SK-N-SH (cell line): ENCODE measurements around the gene MGAT5. TPM values are rescaled to one million over a fixed set of nuclear protein-coding genes. Genes with fewer than 3 reads are reported as not detected.

ENCODE experiments used
- CTCF ChIA-PET: fragments of 300-600, 350-600 bp; formaldehyde crosslinking; extraction: SDS; loops from one replicate; lab custom pipeline; 2021; lab: Yijun Ruan, JAX
- POLR2A ChIA-PET: fragments of 350-600 bp; sonication (Branson Sonifier 250); formaldehyde crosslinking; extraction: SDS; loops from one replicate; lab custom pipeline; 2020; ENCODE audit warnings: antibody characterized with exemption, inconsistent platforms; lab: Yijun Ruan, JAX
- DNase-seq: peaks from one replicate; pipeline ENCODE4 v3.0.0; 2012
- H2AFZ ChIP-seq: fragments of 200-600 bp; sonication (generic); 2 replicates; pipeline ENCODE4 v1.8.1; 2016; ENCODE audit warnings: antibody characterized with exemption, mild to moderate bottlenecking, low read depth
- H3F3A ChIP-seq: fragments of 200-600 bp; sonication (generic); replicated peaks from 2 replicates; pipeline ENCODE3; 2016; ENCODE audit warnings: antibody characterized with exemption, mild to moderate bottlenecking; ENCODE audit not compliant: insufficient read depth
- H3K27ac ChIP-seq, 2 experiments: fragments of 200-500 bp in 1 of 2; fragments of 200-600 bp in 1 of 2; sonication (Bioruptor generic) in 1 of 2; sonication (generic), shearing (Covaris generic) in 1 of 2; 2 replicates each; pipeline versions ENCODE4 v1.5.1 to v1.6.1; 2014 to 2016; ENCODE audit warnings: low read depth in 2 of 2, inconsistent platforms in 1 of 2, low read length in 1 of 2, mild to moderate bottlenecking in 1 of 2, mixed read lengths in 1 of 2
- H3K27me3 ChIP-seq: fragments of 200-600 bp; sonication (generic), shearing (Covaris generic); 2 replicates; pipeline ENCODE4 v1.6.1; 2016; ENCODE audit warnings: mixed run types; ENCODE audit not compliant: insufficient read depth
- H3K36me3 ChIP-seq, 2 experiments: fragments of 200-500 bp in 1 of 2; fragments of 200-600 bp in 1 of 2; sonication (Bioruptor generic) in 1 of 2; sonication (generic) in 1 of 2; replicated peaks in 1 of 2; 2 replicates each; pipeline versions ENCODE3 to v1.5.1; 2014 to 2016; ENCODE audit warnings: low read length in 1 of 2, mild to moderate bottlenecking in 1 of 2; ENCODE audit not compliant: insufficient read depth in 2 of 2, control insufficient read depth in 1 of 2
- H3K4me1 ChIP-seq, 2 experiments: fragments of 200-500 bp in 1 of 2; fragments of 200-600 bp in 1 of 2; sonication (Bioruptor generic) in 1 of 2; sonication (generic), shearing (Covaris generic) in 1 of 2; 2 replicates each; pipeline versions ENCODE4 v1.5.1 to v1.6.1; 2014 to 2016; ENCODE audit warnings: low read depth in 1 of 2, low read length in 1 of 2, mixed run types in 1 of 2; ENCODE audit not compliant: insufficient read depth in 2 of 2, control insufficient read depth in 1 of 2
- H3K4me2 ChIP-seq: fragments of 200-600 bp; sonication (generic), shearing (Covaris generic); 2 replicates; pipeline ENCODE4 v1.6.1; 2017; ENCODE audit warnings: mixed run types
- H3K4me3 ChIP-seq, 2 experiments: fragments of 200-500 bp in 1 of 2; fragments of 200-600 bp in 1 of 2; sonication (Bioruptor generic) in 1 of 2; sonication (generic), shearing (Covaris generic) in 1 of 2; 2 replicates each; pipeline versions ENCODE4 v1.5.1 to v1.8.1; 2014 to 2016; ENCODE audit warnings: low read depth in 2 of 2, inconsistent platforms in 1 of 2, low read length in 1 of 2, mild to moderate bottlenecking in 1 of 2, mixed read lengths in 1 of 2, moderate library complexity in 1 of 2
- H3K79me2 ChIP-seq: fragments of 200-600 bp; sonication (generic); 2 replicates; pipeline ENCODE4 v1.8.1; 2017; ENCODE audit warnings: mild to moderate bottlenecking; ENCODE audit not compliant: insufficient read depth
- H3K9ac ChIP-seq: fragments of 200-600 bp; sonication (generic); 2 replicates; pipeline ENCODE4 v1.6.1; 2017; ENCODE audit warnings: mixed run types
- H3K9me2 ChIP-seq: fragments of 200-600 bp; sonication (generic); 2 replicates; pipeline ENCODE4 v1.6.1; 2017; ENCODE audit warnings: mixed run types
- H3K9me3 ChIP-seq: fragments of 200-600 bp; sonication (generic); 2 replicates; pipeline ENCODE4 v1.6.1; 2017; ENCODE audit warnings: mixed run types, mild to moderate bottlenecking, moderate library complexity
- H4K20me1 ChIP-seq: fragments of 200-600 bp; sonication (generic); 2 replicates; pipeline ENCODE4 v1.6.1; 2017; ENCODE audit warnings: mild to moderate bottlenecking, mixed run types; ENCODE audit not compliant: insufficient read depth
- EP300 ChIP-seq, 2 experiments: IDR thresholded peaks; 2 replicates each; pipeline versions ENCODE4 v1.4.0 to v1.6.1; 2012; ENCODE audit warnings: borderline replicate concordance in 1 of 2, low read depth in 1 of 2, low read length in 1 of 2
- EZH2phosphoT487 ChIP-seq: fragments of 200-600 bp; sonication (generic); IDR thresholded peaks from 2 replicates; pipeline ENCODE4 v1.6.1; 2017; ENCODE audit warnings: low read depth, mixed run types, mild to moderate bottlenecking, antibody characterized with exemption, moderate library complexity, borderline replicate concordance
- FOXJ3 ChIP-seq: sonication (generic); formaldehyde crosslinking; IDR thresholded peaks from 2 replicates; pipeline ENCODE4 v1.5.1; 2020; ENCODE audit warnings: mild to moderate bottlenecking, missing genetic modification reagents
- GABPA ChIP-seq: IDR thresholded peaks from 2 replicates; pipeline ENCODE4 v1.4.0; 2012; ENCODE audit warnings: low read depth, mild to moderate bottlenecking
- MEF2A ChIP-seq: IDR thresholded peaks from 2 replicates; pipeline ENCODE4 v1.4.0; 2012; ENCODE audit warnings: low read depth, borderline replicate concordance
- NFIC ChIP-seq: IDR thresholded peaks from 2 replicates; pipeline ENCODE4 v1.4.0; 2012; ENCODE audit warnings: borderline replicate concordance
- RCOR1 ChIP-seq: fragments of 150-350 bp; IDR thresholded peaks from 2 replicates; pipeline ENCODE4 v1.6.1; 2017; ENCODE audit warnings: antibody characterized with exemption, low read length
- RXRA ChIP-seq: IDR thresholded peaks from 2 replicates; pipeline ENCODE4 v1.4.0; 2012; ENCODE audit warnings: low read depth, mild to moderate bottlenecking, borderline replicate concordance
- SMC3 ChIP-seq: IDR thresholded peaks from 2 replicates; pipeline ENCODE4 v1.6.1; 2012; ENCODE audit warnings: low read depth, low read length, improper control_type of control experiment
- TAF1 ChIP-seq: IDR thresholded peaks from 2 replicates; pipeline ENCODE4 v1.6.1; 2012; ENCODE audit warnings: low read depth, mild to moderate bottlenecking, low read length, moderate library complexity, borderline replicate concordance
- YY1 ChIP-seq: IDR thresholded peaks from 2 replicates; pipeline ENCODE4 v1.4.0; 2012; ENCODE audit warnings: low read depth, mild to moderate bottlenecking
- WGBS: methylation state at CpG from one replicate; pipeline ENCODE4 v1.1.6; 2017; ENCODE audit warnings: low lambda C conversion rate; 5-methylcytosine and 5-hydroxymethylcytosine counted together
- polyA plus RNA-seq, 3 experiments: library from polyadenylated mRNA; depleted of rRNA; stranded (reverse); fragments of >200 nt; gene quantifications; 2 replicates each; pipeline ENCODE4 v1.2.3, GENCODE V29; 2012
- TF ChIP-seq, protein P1 (sequence below): IDR thresholded peaks from 2 replicates; pipeline ENCODE4 v1.4.0; 2012; ENCODE audit warnings: low read depth, borderline replicate concordance
- TF ChIP-seq, protein P2 (sequence below): fragments of 150-350 bp; IDR thresholded peaks from 2 replicates; pipeline ENCODE4 v1.6.1; 2017; ENCODE audit warnings: antibody characterized with exemption, low read length, low read depth, borderline replicate concordance
- TF ChIP-seq, protein P3 (sequence below): fragments of 200-600 bp; sonication (generic); IDR thresholded peaks from 2 replicates; pipeline ENCODE4 v1.6.1; 2017; ENCODE audit warnings: antibody characterized with exemption, mild to moderate bottlenecking, moderate library complexity
- TF ChIP-seq, protein P4 (sequence below): IDR thresholded peaks from 2 replicates; pipeline ENCODE4 v1.4.0; 2012; ENCODE audit warnings: low read depth

Gene MGAT5
- polyA plus RNA-seq, 1 of the 3 experiments (the other 2 are of a cell fraction), result 18.2 TPM

DNA sequence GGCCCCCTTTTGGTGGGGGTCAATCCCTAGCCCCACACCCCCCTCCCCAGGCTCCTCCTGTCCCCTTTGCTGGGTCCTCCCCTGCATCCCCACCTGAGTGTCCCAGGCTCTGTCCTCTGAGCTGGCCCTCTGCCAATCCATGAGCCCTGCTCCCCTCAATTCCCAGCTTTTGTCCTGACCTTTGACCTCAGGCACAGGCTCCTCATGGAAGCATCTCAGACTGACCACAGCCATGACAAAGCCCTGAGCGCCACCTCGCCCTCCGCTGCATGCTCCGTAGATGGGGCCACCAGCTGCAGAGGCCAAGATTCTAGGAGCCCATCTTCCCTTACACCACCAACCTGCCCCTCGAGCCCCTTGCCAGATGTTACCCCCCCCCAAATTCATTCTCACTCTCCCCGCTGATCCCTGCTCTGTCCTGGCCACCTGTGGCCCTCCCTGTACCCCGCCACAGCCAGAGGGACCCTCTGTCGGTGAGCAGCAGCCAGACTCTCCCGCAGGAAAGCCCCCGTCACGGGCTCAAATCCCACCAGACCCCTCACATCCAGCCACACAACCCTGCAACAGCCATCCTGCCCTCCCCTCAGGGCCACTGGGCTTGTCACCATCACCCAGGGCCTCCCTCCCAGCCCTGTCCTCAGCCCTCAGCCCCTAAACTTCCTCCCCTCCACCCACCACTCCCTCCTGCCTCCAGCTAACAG, 206.0 kb downstream of the MGAT5 start:
- no peak overlapping the region for H3K4me3 ChIP-seq
- no peaks in the 10 kb centered on the region for H3K9me3 ChIP-seq
- POLR2A ChIA-PET, result interaction anchor here (0.9 to 1.1 kb wide), 3 partner anchors 9 to 458 kb away, joined by 3 read pairs; partner anchors contain the start of gene CCNT2
- CTCF ChIA-PET, result interaction anchor here (0.6 to 5.5 kb wide), 37 partner anchors 9 to 616 kb away, joined by 3 to 50 read pairs (median 5); no protein-coding TSS in a partner anchor
- H3K79me2 ChIP-seq, result no peaks in the 10 kb centered on the region
- no peaks in the 10 kb centered on the region for H3K9me2 ChIP-seq
- peak; percentile 25 for DNase-seq
- WGBS, result 69% methylated on average over 8 of the region's 11 CpGs
- H3K27ac ChIP-seq, result no peak overlapping the region
- no peak overlapping the region for H2AFZ ChIP-seq
- H3K9ac ChIP-seq, result no peak overlapping the region
- no peak overlapping the region for H3K4me2 ChIP-seq
- H3F3A ChIP-seq, result no peaks in the 10 kb centered on the region
- H3K27me3 ChIP-seq, result no peaks in the 10 kb centered on the region
- H3K4me1 ChIP-seq, result peaks cover 0 to 14% of the 10 kb centered on the region in 2 experiments; a peak in 1 of 4 replicates
- TF ChIP-seq FOXJ3 (CRISPR knock-in tag) (no peak), TAF1 (no peak), EZH2phosphoT487 (no peak), GABPA (no peak), RCOR1 (no peak), YY1 (no peak), SMC3 (no peak), EP300 (IDR thresholded peaks at IDR 0.05; ENCODE audit: borderline replicate concordance in 1 of 2, low read depth in 1 of 2, low read length in 1 of 2) (no peak), RXRA (no peak), MEF2A (no peak), NFIC (no peak)
- TF ChIP-seq, protein P1, sequence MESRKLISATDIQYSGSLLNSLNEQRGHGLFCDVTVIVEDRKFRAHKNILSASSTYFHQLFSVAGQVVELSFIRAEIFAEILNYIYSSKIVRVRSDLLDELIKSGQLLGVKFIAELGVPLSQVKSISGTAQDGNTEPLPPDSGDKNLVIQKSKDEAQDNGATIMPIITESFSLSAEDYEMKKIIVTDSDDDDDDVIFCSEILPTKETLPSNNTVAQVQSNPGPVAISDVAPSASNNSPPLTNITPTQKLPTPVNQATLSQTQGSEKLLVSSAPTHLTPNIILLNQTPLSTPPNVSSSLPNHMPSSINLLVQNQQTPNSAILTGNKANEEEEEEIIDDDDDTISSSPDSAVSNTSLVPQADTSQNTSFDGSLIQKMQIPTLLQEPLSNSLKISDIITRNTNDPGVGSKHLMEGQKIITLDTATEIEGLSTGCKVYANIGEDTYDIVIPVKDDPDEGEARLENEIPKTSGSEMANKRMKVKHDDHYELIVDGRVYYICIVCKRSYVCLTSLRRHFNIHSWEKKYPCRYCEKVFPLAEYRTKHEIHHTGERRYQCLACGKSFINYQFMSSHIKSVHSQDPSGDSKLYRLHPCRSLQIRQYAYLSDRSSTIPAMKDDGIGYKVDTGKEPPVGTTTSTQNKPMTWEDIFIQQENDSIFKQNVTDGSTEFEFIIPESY, result no peak
- TF ChIP-seq, protein P2, sequence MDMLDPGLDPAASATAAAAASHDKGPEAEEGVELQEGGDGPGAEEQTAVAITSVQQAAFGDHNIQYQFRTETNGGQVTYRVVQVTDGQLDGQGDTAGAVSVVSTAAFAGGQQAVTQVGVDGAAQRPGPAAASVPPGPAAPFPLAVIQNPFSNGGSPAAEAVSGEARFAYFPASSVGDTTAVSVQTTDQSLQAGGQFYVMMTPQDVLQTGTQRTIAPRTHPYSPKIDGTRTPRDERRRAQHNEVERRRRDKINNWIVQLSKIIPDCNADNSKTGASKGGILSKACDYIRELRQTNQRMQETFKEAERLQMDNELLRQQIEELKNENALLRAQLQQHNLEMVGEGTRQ, result no peak
- TF ChIP-seq, protein P3, sequence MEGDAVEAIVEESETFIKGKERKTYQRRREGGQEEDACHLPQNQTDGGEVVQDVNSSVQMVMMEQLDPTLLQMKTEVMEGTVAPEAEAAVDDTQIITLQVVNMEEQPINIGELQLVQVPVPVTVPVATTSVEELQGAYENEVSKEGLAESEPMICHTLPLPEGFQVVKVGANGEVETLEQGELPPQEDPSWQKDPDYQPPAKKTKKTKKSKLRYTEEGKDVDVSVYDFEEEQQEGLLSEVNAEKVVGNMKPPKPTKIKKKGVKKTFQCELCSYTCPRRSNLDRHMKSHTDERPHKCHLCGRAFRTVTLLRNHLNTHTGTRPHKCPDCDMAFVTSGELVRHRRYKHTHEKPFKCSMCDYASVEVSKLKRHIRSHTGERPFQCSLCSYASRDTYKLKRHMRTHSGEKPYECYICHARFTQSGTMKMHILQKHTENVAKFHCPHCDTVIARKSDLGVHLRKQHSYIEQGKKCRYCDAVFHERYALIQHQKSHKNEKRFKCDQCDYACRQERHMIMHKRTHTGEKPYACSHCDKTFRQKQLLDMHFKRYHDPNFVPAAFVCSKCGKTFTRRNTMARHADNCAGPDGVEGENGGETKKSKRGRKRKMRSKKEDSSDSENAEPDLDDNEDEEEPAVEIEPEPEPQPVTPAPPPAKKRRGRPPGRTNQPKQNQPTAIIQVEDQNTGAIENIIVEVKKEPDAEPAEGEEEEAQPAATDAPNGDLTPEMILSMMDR, result no peak
- TF ChIP-seq, protein P4, sequence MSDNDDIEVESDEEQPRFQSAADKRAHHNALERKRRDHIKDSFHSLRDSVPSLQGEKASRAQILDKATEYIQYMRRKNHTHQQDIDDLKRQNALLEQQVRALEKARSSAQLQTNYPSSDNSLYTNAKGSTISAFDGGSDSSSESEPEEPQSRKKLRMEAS, result no peak
- H4K20me1 ChIP-seq, result no peaks in the 10 kb centered on the region
- H3K36me3 ChIP-seq, result peaks cover 0 to 2% of the 10 kb centered on the region in 2 experiments
